Breast epithelium (tissue), 3 donors: ENCODE data around the gene TTBK2.

ENCODE experiments used
- POLR2A ChIP-seq: fragments of 450-650 bp; IDR thresholded peaks from one replicate; pipeline ENCODE4 v1.6.1; 2016; ENCODE audit warnings: antibody characterized with exemption, mild to moderate bottlenecking, moderate library complexity
- POLR2AphosphoS5 ChIP-seq, 3 donors: sonication (generic); formaldehyde crosslinking; IDR thresholded peaks; one replicate each; pipeline ENCODE4 v1.6.1; 2017; ENCODE audit warnings: antibody characterized with exemption in 3 of 3

DNA sequence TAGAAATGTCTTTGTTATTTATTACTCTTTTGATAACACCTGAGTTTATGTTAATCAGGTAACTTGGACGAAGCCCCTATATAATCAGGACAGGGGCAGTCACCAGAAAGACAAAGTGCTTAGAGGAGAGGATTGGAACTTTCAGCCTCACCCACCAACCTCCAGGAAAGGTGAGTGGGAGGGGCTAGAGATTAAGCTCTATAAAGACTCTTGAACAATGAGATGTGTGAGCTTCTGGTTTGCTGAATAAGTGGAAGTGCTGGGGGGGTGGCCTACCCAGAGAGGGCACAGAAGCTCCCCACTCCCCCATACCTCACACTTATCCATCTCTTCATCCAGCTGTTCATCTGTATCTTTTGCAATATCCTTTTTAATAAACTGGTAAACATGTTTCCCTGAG lies 73.9 kb downstream of the TTBK2 start:
- TF ChIP-seq POLR2AphosphoS5 (IDR thresholded peaks at IDR 0.05), result no peak
- TF ChIP-seq POLR2A, result no peak
